ENCODE results near the gene NCBP2. TPM values are rescaled to one million over a fixed set of nuclear protein-coding genes. Genes with fewer than 3 reads are reported as not detected.

Gene NCBP2
- polyA plus RNA-seq, 1 of the 3 experiments (the other 2 are of a cell fraction) = 128 TPM

DNA sequence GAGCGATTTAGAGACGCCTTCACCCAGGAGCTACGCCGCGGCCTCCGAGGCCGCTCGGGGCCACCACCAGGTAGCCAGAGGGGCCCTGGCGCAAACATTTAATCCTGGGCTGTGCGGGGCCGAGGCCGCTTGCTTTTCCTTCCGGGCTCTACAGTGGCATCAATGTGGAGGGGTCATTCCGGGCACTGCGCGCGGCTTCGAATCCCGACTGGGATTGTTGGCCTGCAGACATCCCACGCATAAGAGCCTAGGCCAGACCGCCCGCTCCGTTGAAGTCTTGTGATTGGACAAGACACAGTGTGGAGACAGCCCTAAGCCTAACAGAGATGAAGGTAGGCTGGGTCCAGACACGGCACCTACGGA is 568 bp upstream of the NCBP2 start:
- Histone ChIP-seq H3K4me1 (ENCODE audit: control insufficient read depth in 1 of 2, insufficient read depth in 2 of 2, low read depth in 1 of 2, low read length in 1 of 2) (peaks cover 6 to 11% of the 10 kb centered on the region in 2 experiments; a peak in 3 of 4 replicates), H3K4me3 (ENCODE audit: low read depth in 2 of 2, low read length in 1 of 2) (peak overlapping the region; percentile 95 to 96), H3K27ac (ENCODE audit: low read depth in 2 of 2, low read length in 1 of 2) (peak overlapping the region; percentile 76 to 99; a peak in 3 of 4 replicates), H3K36me3 (replicated peaks in 1 of 2; ENCODE audit: control insufficient read depth in 1 of 2, insufficient read depth in 2 of 2, low read length in 1 of 2) (peaks cover 18 to 23% of the 10 kb centered on the region in 2 experiments), H4K20me1 (ENCODE audit: insufficient read depth) (peaks cover 9% of the 10 kb centered on the region; the same call in 1 of the 2 replicates), H3F3A (replicated peaks; ENCODE audit: insufficient read depth) (peaks cover 22% of the 10 kb centered on the region), H3K79me2 (ENCODE audit: insufficient read depth) (peaks cover 74% of the 10 kb centered on the region), H3K9ac (peak overlapping the region; percentile 83), H3K9me2 (no peaks in the 10 kb centered on the region), H3K4me2 (peak overlapping the region; percentile 90), H3K9me3 (no peaks in the 10 kb centered on the region), H2AFZ (ENCODE audit: low read depth) (no peak overlapping the region), H3K27me3 (ENCODE audit: insufficient read depth) (no peaks in the 10 kb centered on the region)
- DNase-seq = peak; percentile 49
- CTCF ChIA-PET = interaction anchor here (0.7 to 3.0 kb wide), 15 partner anchors 10 to 334 kb away, joined by 3 to 16 read pairs (median 4); partner anchors contain the start of genes PIGZ and SENP5
- 2% methylated on average over 13 of the region's 25 CpGs for WGBS (ENCODE audit: low lambda C conversion rate)
- TF ChIP-seq MXI1 (IDR thresholded peaks at IDR 0.05; ENCODE audit: low read depth, low read length) = no peak
- no peak for TF ChIP-seq RFX5 (IDR thresholded peaks at IDR 0.05; ENCODE audit: low read length)
- TF ChIP-seq, protein P1, sequence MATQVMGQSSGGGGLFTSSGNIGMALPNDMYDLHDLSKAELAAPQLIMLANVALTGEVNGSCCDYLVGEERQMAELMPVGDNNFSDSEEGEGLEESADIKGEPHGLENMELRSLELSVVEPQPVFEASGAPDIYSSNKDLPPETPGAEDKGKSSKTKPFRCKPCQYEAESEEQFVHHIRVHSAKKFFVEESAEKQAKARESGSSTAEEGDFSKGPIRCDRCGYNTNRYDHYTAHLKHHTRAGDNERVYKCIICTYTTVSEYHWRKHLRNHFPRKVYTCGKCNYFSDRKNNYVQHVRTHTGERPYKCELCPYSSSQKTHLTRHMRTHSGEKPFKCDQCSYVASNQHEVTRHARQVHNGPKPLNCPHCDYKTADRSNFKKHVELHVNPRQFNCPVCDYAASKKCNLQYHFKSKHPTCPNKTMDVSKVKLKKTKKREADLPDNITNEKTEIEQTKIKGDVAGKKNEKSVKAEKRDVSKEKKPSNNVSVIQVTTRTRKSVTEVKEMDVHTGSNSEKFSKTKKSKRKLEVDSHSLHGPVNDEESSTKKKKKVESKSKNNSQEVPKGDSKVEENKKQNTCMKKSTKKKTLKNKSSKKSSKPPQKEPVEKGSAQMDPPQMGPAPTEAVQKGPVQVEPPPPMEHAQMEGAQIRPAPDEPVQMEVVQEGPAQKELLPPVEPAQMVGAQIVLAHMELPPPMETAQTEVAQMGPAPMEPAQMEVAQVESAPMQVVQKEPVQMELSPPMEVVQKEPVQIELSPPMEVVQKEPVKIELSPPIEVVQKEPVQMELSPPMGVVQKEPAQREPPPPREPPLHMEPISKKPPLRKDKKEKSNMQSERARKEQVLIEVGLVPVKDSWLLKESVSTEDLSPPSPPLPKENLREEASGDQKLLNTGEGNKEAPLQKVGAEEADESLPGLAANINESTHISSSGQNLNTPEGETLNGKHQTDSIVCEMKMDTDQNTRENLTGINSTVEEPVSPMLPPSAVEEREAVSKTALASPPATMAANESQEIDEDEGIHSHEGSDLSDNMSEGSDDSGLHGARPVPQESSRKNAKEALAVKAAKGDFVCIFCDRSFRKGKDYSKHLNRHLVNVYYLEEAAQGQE (IDR thresholded peaks at IDR 0.05; ENCODE audit: low read depth, low read length) = no peak
- TF ChIP-seq EZH2phosphoT487 (IDR thresholded peaks at IDR 0.05; ENCODE audit: borderline replicate concordance, low read depth) = no peak
- no peak for TF ChIP-seq EP300 (IDR thresholded peaks at IDR 0.05; ENCODE audit: borderline replicate concordance in 1 of 2, low read depth in 1 of 2, low read length in 1 of 2)
- no peak for TF ChIP-seq GATA2 (CRISPR knock-in tag; IDR thresholded peaks at IDR 0.05)
- no peak for TF ChIP-seq TAF1 (IDR thresholded peaks at IDR 0.05; ENCODE audit: borderline replicate concordance, low read depth, low read length)
- no peak for TF ChIP-seq YY1 (IDR thresholded peaks at IDR 0.05; ENCODE audit: low read depth)
- TF ChIP-seq, protein P2, sequence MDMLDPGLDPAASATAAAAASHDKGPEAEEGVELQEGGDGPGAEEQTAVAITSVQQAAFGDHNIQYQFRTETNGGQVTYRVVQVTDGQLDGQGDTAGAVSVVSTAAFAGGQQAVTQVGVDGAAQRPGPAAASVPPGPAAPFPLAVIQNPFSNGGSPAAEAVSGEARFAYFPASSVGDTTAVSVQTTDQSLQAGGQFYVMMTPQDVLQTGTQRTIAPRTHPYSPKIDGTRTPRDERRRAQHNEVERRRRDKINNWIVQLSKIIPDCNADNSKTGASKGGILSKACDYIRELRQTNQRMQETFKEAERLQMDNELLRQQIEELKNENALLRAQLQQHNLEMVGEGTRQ (IDR thresholded peaks at IDR 0.05; ENCODE audit: borderline replicate concordance, low read depth, low read length) = no peak
- POLR2A ChIA-PET = interaction anchor here (0.7 to 1.7 kb wide), 7 partner anchors 8 to 202 kb away, joined by 3 to 18 read pairs (median 3); partner anchors contain the start of gene SENP5

DNA sequence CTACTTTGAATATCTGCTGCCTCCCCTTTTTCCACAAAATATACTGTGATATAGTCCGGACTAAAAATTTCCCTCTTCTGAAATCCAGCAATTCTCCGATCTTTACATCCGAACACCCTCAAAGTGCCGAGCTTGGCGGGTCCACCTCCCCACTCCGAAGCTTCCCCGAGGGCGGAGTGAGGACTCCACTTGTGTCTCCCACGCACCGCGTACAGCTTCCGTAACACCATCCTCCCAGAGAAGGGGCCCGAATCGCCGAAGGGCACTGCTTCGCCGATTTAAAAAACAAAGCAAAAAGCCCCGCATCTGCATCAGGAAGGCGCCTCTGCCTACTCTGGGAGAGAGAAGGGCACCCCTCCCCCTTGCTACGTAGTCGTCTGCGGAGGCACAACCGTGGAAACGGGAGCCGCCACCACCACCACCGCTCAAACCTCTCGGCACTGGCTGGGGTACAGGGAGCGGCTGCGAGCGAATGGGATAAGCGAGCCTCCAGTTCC is 551 bp downstream of the NCBP2 start:
- Histone ChIP-seq H3K27ac (ENCODE audit: low read depth in 2 of 2, low read length in 1 of 2) (peak overlapping the region; percentile 97 to 99), H3K9ac (peak overlapping the region; percentile 98), H3F3A (replicated peaks; ENCODE audit: insufficient read depth) (peaks cover 22% of the 10 kb centered on the region), H3K4me3 (ENCODE audit: low read depth in 2 of 2, low read length in 1 of 2) (peak overlapping the region; percentile 95 to 96), H3K36me3 (replicated peaks in 1 of 2; ENCODE audit: control insufficient read depth in 1 of 2, insufficient read depth in 2 of 2, low read length in 1 of 2) (peaks cover 29 to 34% of the 10 kb centered on the region in 2 experiments), H3K79me2 (ENCODE audit: insufficient read depth) (peaks cover 85% of the 10 kb centered on the region), H2AFZ (ENCODE audit: low read depth) (peak overlapping the region; percentile 84), H3K4me2 (peak overlapping the region; percentile 94), H3K4me1 (ENCODE audit: control insufficient read depth in 1 of 2, insufficient read depth in 2 of 2, low read depth in 1 of 2, low read length in 1 of 2) (peaks cover 6 to 11% of the 10 kb centered on the region in 2 experiments; a peak in 3 of 4 replicates), H3K9me2 (no peaks in the 10 kb centered on the region), H3K9me3 (no peaks in the 10 kb centered on the region), H3K27me3 (ENCODE audit: insufficient read depth) (no peaks in the 10 kb centered on the region), H4K20me1 (ENCODE audit: insufficient read depth) (peaks cover 11% of the 10 kb centered on the region; the same call in 1 of the 2 replicates)
- 1% methylated on average over 18 of the region's 31 CpGs for WGBS (ENCODE audit: low lambda C conversion rate)
- ChIA-PET POLR2A (interaction anchor here (0.6 to 1.7 kb wide), 5 partner anchors 28 to 321 kb away, joined by 3 to 18 read pairs (median 4); partner anchors contain the start of gene SENP5), CTCF (interaction anchor here (0.5 to 3.0 kb wide), 18 partner anchors 9 to 333 kb away, joined by 3 to 16 read pairs (median 4); partner anchors contain the start of genes PIGZ and SENP5)
- TF ChIP-seq NFIC (IDR thresholded peaks at IDR 0.05; ENCODE audit: borderline replicate concordance) = no peak
- TF ChIP-seq CTCF (IDR thresholded peaks at IDR 0.05) = no peak
- no peak for TF ChIP-seq TCF12 (IDR thresholded peaks at IDR 0.05)
- TF ChIP-seq, protein P3, sequence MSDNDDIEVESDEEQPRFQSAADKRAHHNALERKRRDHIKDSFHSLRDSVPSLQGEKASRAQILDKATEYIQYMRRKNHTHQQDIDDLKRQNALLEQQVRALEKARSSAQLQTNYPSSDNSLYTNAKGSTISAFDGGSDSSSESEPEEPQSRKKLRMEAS (IDR thresholded peaks at IDR 0.05; ENCODE audit: low read depth) = no peak
- TF ChIP-seq MEF2A (IDR thresholded peaks at IDR 0.05; ENCODE audit: borderline replicate concordance, low read depth) = no peak
- TF ChIP-seq, protein P2 (IDR thresholded peaks at IDR 0.05; ENCODE audit: borderline replicate concordance, low read depth, low read length) = no peak
- no peak for DNase-seq

Measured in SK-N-SH (cell line).